HG03045 (cell line): ENCODE data around the gene PARM1.
"Not testable (repeated sequence)": the region's sequence is repeated elsewhere in the genome, so short reads cannot be mapped to it uniquely, and the experiment has no call there.

Experiments
- ATAC-seq: cut with Tn5 transposase; IDR thresholded peaks from one replicate; pipeline ENCODE4 v1.9.1; 2021; ENCODE audit warnings: mild to moderate bottlenecking, moderate library complexity; ENCODE audit not compliant: unreplicated experiment

PARM1 gene

DNA sequence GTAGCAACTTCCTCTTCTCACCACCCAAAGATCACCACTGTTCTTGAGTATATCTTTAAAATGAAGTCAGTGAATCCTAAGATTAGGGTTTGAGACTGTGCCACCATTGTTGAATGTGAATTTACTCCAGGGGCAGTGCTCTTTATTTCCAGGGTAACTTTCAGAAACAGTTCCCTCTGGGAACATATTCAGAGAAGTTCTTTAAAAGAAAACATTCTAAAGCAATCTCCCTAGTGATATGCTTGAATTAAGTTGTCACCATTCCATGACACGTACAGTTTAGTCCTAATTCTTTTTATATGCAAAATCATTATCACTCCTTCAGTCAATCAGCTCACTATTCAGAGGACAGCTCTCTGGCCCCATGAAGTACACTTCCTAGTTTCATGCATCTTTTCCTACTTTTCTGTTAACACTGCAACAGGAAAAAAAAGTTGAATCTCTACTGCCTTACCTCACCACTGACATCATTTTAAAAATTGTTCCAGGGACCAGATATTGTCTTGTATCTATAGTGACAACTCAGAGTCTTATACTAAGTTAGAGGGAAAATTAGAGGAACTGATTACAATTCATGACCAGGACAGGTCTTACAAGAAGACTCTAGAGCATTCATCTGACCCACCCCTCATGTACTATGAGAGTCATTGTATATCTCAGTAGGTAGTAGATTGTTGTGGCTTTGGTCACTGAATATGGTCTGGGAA lies 49.8 kb downstream of the PARM1 start:
- ATAC-seq: no peak

DNA sequence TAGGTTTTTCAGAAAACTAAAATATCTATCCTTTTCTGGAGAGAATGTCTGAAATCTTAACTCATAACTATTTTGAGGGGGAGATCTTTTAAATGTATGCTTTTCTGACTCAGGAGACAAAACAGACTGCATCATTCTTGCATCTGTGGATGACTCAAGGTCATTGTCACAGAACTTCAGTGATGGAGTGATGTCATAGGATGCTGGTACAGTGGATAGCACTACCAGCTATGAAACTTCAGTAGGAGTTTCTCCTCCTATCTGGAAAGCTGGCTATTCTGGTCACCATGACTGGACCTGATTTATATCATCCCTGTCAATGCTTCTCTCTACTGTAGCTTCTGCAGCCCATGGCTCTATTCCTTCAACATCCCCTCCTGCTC lies 50.3 kb downstream of the PARM1 start:
- no peak for ATAC-seq

DNA sequence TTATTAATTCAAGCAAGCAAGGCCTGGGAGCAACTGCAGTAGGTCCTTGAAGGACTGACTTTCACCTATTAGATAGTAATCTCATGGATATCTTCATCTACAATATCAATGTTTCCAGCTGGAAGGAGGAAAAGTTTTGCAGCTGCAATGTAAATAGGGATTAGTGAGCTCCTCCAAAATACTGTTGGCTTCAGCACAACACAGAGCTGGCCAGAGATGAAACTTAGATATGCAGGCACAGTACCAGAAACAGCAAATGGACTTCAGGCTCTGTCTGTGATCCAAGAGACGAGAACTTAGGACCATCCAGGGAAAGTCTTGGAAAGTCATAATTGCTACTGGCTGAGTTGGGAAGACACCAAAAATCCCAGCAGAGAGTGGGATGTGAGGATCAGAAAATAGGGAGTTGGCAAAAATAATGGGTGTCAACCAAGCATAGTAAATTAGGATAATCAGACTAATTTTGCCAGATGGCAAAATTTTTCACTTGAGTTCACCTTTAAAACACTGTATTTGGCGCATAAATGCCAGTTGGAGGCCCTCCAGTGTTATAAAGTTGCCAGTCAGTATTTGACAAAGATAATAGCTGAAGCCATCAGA lies 57.5 kb downstream of the PARM1 start:
- ATAC-seq: no peak

DNA sequence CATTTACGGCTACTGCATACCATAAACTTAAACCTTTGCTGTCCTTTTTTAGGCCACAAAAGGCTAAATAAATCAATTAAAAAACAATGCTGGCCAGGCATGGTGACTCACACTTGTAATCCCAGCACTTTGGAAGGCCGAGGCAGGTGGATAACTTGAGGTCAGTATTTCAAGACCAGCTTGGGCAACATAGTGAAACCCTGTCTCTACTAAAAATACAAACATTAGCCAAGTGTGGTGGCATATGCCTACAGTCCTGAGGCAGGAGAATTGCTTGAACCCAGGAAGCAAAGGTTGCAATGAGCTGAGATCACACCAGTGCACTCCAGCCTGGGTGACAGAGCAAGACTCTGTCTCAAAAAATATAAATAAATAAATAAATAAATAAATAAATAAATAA lies 61.5 kb downstream of the PARM1 start:
- ATAC-seq: not testable (repeated sequence)

GRCh38 chr4:74996996-74997395 lies 64.1 kb downstream of the PARM1 start:
- no peak for ATAC-seq

GRCh38 chr4:74997948-74998729 lies 65.2 kb downstream of the PARM1 start:
- no peak for ATAC-seq

GRCh38 chr4:74999714-75000309 lies 66.9 kb downstream of the PARM1 start:
- no peak for ATAC-seq

DNA sequence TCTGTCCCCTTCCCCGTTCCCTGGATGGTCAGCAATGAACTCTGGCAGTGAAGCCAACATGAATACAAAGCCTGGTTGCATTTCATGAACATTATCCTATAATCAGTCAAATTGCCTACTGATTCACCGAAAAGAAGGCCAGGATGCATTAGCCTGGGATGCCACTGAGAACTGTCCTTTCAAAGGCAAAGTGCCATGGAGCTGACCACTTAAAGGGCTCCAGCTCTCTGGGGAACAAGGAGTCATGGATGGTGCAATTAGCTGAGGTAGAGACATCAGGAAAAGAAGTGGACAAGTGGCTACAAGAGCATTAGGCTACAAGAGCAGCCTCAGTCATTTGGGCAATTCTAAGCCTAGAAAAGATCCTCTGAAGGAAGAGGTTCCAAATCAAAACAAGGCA lies 69.0 kb downstream of the PARM1 start:
- ATAC-seq: no peak

GRCh38 chr4:75002381-75002780 lies 69.5 kb downstream of the PARM1 start:
- ATAC-seq: no peak

GRCh38 chr4:75003979-75004378 lies 71.1 kb downstream of the PARM1 start:
- ATAC-seq: no peak

DNA sequence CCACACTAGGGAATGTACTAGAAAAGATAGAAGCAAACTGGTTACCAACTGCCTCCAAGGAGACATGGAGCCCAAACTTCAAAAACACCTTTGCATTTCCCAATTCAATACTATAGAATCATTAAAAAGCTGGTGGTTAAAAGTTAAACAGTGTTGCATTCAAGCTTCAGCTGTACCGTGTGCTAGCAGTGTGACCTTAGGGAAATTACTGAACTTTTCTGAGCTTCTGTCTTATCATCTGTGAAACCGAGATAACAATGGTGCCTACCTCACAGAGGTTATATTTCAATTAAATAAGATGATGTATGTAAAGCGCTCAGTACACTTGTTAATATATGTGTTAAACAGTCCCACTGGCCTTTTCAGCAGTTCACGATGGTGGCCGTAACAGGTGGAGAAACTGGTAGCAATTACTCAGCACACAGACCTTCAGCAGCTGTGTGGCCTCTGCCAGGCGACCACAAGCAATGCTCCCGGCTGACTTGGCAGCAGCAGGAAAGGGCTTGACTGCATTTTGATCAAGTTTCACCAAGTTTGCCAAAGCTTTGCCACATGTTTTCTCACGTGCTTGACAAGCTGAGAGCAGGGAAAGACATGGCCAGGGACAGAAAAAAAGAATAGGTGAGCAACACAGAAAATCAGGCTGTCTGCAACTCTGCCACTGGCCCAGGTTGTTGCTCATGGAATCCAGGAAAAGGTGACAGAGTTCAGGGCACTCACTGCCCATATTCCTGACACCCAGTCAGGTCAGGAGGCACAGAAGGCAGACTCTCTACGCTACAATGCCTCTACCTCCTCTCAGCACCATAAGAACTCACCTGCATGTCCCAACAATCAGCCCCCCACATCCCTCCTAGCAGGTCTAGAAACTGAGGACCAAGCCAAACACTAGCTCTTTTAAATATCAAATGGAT lies 72.1 kb downstream of the PARM1 start:
- ATAC-seq: no peak

DNA sequence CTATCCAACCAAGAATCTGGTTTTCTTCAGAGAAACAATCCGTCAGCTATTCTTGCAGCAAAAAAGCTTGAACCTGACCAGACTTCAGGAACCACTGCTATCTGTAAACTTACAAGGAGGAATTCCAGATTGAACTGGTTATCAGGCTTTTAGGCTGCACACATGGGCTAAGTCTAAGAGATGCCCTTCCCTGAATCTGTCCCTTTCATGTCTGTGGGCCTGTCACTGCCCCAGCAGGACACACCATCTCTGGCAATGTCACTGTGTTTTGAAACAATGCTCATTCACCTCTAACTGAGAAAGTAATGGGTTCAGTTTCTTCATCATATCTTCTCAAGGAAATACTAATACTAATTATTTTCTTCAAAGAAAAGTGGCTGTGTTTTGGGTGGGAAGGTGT lies 72.8 kb downstream of the PARM1 start:
- no peak for ATAC-seq

- ATAC-seq: no peak
These were observed 75.0 kb downstream of the PARM1 start for GRCh38 chr4:75007891-75008290.

DNA sequence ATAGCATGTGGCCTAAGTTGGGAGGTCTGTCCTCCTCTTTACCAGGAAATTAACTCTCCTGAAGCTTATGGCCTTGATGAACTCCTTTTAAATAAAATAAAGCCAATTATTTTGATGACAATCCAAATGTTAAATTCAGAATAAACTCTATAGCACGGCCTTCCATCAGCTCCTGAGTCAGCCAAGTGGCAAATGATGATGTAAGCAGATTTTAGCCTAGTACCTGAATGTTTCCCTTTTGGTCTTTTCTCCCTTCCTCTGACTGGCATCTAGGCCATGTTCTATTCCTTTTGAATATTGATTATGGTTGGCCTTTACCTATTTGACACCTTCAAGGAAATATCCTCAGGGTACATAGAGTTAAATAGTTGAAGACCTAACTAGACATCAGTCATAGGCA lies 76.2 kb downstream of the PARM1 start:
- no peak for ATAC-seq

DNA sequence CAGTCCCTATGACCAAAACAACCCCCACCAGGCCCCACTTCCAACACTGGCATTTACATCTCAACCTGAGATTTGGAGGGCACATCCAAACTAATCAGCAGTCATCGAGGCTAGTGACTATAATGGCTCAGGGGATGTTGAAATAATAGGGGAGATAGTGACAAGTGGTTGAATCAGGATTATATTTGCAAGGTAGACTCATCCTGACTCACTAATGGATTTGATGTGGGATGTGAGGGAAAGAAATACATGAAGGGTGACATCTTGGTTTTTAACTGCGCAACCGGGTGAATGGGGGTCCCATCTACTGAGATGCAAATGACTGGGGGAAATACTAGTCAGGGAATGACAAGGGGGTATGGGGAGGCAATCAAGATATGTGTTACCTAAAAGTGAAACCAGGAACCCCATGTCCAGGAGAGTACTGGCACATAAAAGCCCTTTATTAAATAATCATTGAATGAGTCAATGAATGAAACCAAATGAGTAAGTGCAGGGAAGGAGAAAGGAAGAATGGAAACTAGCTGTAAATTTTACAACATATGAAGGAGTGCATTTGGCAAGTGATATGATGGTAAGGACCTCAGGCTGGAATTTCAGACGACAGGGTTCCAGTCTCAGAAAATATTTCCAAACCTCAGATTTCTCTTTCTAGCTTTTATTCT lies 78.3 kb downstream of the PARM1 start:
- no peak for ATAC-seq

- no peak for ATAC-seq
These were observed 82.7 kb downstream of the PARM1 start for GRCh38 chr4:75015627-75016026.

- no peak for ATAC-seq
These were observed 83.6 kb downstream of the PARM1 start for GRCh38 chr4:75016472-75016871.

DNA sequence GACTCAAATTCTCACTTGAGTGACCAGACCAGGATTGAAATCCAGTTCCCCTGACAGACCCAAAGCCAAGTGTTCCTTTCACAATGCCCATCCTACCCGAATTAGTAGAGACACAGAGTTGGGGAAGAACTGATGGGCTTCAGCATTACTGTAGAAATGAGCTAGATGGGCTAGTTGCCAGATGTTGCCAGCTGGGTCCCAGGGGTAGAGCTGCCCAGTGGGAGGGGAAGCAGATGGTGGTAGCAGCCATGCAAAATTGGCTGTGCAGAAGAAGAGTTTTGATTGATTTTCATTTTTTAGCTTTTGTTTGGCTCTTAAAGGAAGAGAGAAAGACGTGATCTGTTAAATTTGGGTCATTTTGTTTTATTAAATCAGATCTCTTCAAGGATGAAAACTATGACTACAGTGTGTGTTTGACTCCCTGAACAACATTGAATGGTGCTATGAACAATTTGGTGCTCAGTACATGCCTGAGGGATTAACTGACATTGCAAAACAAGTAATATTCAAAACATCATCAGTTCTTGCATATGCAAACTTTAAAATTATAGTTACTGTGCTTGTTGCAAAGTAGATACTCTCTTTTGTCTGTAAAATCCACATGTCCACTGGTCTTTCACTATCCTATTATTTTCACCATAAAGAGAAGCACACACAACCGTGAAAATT lies 86.0 kb downstream of the PARM1 start:
- ATAC-seq: no peak

DNA sequence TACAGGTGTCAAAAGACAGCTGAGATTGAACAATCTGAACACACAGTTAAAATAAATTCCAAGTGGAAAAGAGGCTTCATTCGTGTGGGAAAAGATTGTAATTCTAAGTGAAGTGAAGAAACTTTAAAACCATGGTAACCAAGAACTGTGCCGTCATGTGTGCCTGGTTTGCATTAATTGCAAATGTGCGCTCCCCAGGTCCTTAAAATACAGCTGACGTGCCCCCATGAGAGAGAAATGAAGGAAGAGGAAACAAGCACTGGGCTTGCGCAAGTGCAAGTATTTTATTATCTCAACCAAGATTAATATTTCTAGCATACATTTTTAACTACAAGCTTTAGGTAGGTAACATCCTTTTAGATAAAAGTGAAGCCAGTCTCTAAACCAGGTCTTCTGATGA lies 92.5 kb downstream of the PARM1 start:
- ATAC-seq: no peak
